ENCODE results near the gene KNDC1.

Gene KNDC1

DNA sequence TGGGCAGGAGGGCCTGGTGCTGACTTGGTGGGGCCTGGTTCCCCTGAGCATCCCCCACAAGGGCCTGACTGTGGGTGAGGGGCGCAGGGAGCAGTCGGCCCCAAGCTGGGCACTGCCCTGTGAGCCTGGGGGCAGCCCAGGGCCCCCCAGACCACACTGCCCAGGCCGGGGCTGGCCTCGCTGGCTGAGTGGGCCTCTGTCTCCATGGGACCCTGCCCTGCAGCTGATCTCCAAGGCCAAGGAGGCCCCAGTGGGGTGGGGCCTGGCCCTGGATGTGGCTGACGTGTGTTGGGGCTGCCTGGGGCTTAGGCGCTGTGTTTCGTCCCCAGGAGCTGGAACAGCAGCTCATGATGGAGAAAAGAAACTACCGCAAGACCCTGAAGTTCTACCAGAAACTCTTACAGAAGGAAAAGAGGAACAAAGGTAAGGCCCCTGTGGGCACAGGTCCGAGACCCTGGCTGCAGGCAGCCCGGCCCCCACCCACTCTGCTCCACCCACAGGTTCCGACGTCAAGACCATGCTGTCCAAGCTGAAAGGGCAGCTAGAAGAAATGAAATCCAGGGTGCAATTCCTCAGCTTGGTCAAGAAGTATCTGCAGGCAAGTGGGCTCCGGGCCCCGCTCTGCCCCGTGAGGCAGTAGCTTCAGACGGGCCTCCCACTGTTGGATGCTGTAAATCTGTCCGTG lies 46.5 kb downstream of the KNDC1 start:
- Histone ChIP-seq H3K27me3 (ENCODE audit: insufficient read depth, low read length) (no peaks in the 10 kb centered on the region), H4K12ac (ENCODE audit: low read depth, low read length) (no peak overlapping the region), H3K9ac (ENCODE audit: low read length) (no peak overlapping the region), H3K4me3 (ENCODE audit: low read depth, low read length) (no peak overlapping the region), H3K4me2 (ENCODE audit: low read length) (no peak overlapping the region), H4K8ac (ENCODE audit: low read depth, low read length) (no peak overlapping the region), H2BK5ac (ENCODE audit: low read depth, low read length, poor library complexity) (no peak overlapping the region), H3K23ac (ENCODE audit: low read length) (no peak overlapping the region), H2BK120ac (ENCODE audit: insufficient read depth, low read length, poor library complexity) (no peak overlapping the region), H2BK12ac (ENCODE audit: low read length) (no peak overlapping the region), H2AK5ac (ENCODE audit: low read length) (no peak overlapping the region), H3K36me3 (ENCODE audit: control insufficient read depth in 1 of 2, insufficient read depth in 2 of 2, low read length in 2 of 2) (no peaks in the 10 kb centered on the region), H3K4me1 (ENCODE audit: control insufficient read depth in 1 of 2, insufficient read depth in 2 of 2, low read length in 2 of 2) (no peaks in the 10 kb centered on the region), H3K79me1 (ENCODE audit: low read length) (no peaks in the 10 kb centered on the region), H3K9me3 (ENCODE audit: insufficient read depth, low read depth, low read length) (peaks cover 11% of the 10 kb centered on the region), H3K14ac (ENCODE audit: low read length) (no peak overlapping the region), H3K4ac (ENCODE audit: low read depth, low read length) (no peak overlapping the region), H4K91ac (ENCODE audit: low read depth, low read length) (no peak overlapping the region), H3K79me2 (ENCODE audit: control insufficient read depth, insufficient read depth, low read length, poor library complexity) (no peaks in the 10 kb centered on the region), H3K27ac (ENCODE audit: low read depth, low read length) (no peak overlapping the region), H3K18ac (ENCODE audit: low read length) (no peak overlapping the region), H2AFZ (ENCODE audit: insufficient read depth, low read length, poor library complexity) (no peak overlapping the region)
- DNase-seq, result no peak
- WGBS (ENCODE audit: extremely low coverage, insufficient coverage, insufficient read length), result no CpG with 5 or more reads among the region's 17 CpGs

DNA sequence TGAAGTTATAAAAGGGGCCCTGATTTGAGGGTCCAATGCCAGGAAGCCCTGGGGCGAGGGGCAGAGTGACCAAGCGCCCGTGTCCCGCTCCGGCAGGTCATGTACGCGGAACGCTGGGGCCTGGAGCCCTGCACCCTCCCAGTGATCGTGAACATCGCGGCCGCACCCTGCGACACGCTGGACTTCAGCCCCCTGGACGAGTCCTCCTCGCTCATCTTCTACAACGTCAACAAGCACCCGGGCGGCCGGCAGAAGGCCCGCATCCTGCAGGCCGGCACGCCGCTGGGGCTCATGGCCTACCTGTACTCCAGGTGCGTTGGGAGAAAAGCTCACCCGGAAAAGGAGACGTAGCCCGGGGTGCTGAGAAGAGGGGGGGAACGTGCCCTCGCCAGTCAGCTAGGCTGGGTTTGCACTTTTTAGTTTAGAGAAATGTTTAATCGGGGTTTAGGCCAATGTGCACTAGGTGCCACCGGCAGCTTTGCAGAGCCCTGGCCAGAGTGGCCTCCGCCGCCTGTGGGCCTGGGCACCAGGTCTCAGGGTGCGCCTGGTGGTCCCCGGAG lies 47.1 kb downstream of the KNDC1 start:
- Histone ChIP-seq H2AFZ (ENCODE audit: insufficient read depth, low read length, poor library complexity) (no peak overlapping the region), H2BK12ac (ENCODE audit: low read length) (no peak overlapping the region), H2BK5ac (ENCODE audit: low read depth, low read length, poor library complexity) (no peak overlapping the region), H3K27me3 (ENCODE audit: insufficient read depth, low read length) (no peaks in the 10 kb centered on the region), H3K4me1 (ENCODE audit: control insufficient read depth in 1 of 2, insufficient read depth in 2 of 2, low read length in 2 of 2) (no peaks in the 10 kb centered on the region), H2AK5ac (ENCODE audit: low read length) (no peak overlapping the region), H3K9ac (ENCODE audit: low read length) (no peak overlapping the region), H3K4ac (ENCODE audit: low read depth, low read length) (no peak overlapping the region), H4K12ac (ENCODE audit: low read depth, low read length) (no peak overlapping the region), H3K27ac (ENCODE audit: low read depth, low read length) (no peak overlapping the region), H2BK120ac (ENCODE audit: insufficient read depth, low read length, poor library complexity) (no peak overlapping the region), H4K8ac (ENCODE audit: low read depth, low read length) (no peak overlapping the region), H3K18ac (ENCODE audit: low read length) (no peak overlapping the region), H3K4me3 (ENCODE audit: low read depth, low read length) (no peak overlapping the region), H3K9me3 (ENCODE audit: insufficient read depth, low read depth, low read length) (peaks cover 14% of the 10 kb centered on the region), H3K36me3 (ENCODE audit: control insufficient read depth in 1 of 2, insufficient read depth in 2 of 2, low read length in 2 of 2) (no peaks in the 10 kb centered on the region), H3K23ac (ENCODE audit: low read length) (no peak overlapping the region), H3K14ac (ENCODE audit: low read length) (no peak overlapping the region), H3K79me2 (ENCODE audit: control insufficient read depth, insufficient read depth, low read length, poor library complexity) (no peaks in the 10 kb centered on the region), H3K4me2 (ENCODE audit: low read length) (no peak overlapping the region), H4K91ac (ENCODE audit: low read depth, low read length) (no peak overlapping the region), H3K79me1 (ENCODE audit: low read length) (no peaks in the 10 kb centered on the region)
- WGBS (ENCODE audit: extremely low coverage, insufficient coverage, insufficient read length), result no CpG with 5 or more reads among the region's 36 CpGs
- no peak for DNase-seq

DNA sequence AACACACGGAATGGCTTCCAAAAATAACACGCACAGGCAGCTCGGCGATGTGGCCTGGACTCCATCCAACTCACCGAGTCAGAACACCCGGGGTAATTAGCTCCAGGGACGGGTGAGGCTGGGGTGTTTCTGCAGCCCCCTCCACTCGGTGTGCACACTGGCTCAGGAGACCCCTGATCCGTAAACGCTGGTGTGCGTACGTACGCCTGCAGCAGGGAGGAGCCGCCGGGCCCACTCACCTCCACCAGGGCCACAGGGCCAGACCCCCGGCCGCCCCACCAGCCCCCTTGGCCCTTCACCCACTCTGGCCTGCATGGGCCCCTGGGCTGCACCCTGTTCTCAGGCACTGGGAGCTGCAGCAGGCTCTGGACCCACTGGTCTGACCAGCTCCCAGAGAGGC lies 47.6 kb downstream of the KNDC1 start:
- H3K4me1 ChIP-seq (ENCODE audit: control insufficient read depth in 1 of 2, insufficient read depth in 2 of 2, low read length in 2 of 2), result no peaks in the 10 kb centered on the region
- H2BK120ac ChIP-seq (ENCODE audit: insufficient read depth, low read length, poor library complexity), result no peak overlapping the region
- no CpG with 5 or more reads among the region's 17 CpGs for WGBS (ENCODE audit: extremely low coverage, insufficient coverage, insufficient read length)

DNA sequence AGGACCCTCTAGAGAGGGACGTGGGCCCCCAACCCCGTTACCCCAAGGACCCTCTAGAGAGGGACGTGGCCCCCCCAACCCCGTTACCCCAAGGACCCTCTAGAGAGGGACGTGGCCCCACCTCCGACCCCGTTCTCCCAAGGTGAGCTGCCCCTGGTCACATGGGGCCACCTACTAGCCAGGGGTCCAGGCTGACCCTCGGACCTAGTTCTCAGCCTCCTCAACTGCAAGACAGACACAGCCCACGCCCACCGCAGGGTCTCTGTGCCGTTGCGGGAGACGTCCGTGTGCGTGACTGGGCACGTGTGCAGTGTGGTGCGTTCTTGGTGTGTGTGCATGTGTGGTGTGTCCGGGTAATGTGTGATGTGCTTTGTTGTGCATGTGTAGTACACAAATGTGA lies 48.4 kb downstream of the KNDC1 start:
- Histone ChIP-seq H3K18ac (ENCODE audit: low read length) (no peak overlapping the region), H3K4me1 (ENCODE audit: control insufficient read depth in 1 of 2, insufficient read depth in 2 of 2, low read length in 2 of 2) (no peaks in the 10 kb centered on the region), H3K9me3 (ENCODE audit: insufficient read depth, low read depth, low read length) (peaks cover 14% of the 10 kb centered on the region), H3K27ac (ENCODE audit: low read depth, low read length) (no peak overlapping the region), H3K4me2 (ENCODE audit: low read length) (no peak overlapping the region), H2BK120ac (ENCODE audit: insufficient read depth, low read length, poor library complexity) (no peak overlapping the region), H3K79me2 (ENCODE audit: control insufficient read depth, insufficient read depth, low read length, poor library complexity) (no peaks in the 10 kb centered on the region), H2BK12ac (ENCODE audit: low read length) (no peak overlapping the region), H2BK5ac (ENCODE audit: low read depth, low read length, poor library complexity) (no peak overlapping the region), H4K12ac (ENCODE audit: low read depth, low read length) (no peak overlapping the region), H2AK5ac (ENCODE audit: low read length) (no peak overlapping the region), H4K8ac (ENCODE audit: low read depth, low read length) (no peak overlapping the region), H3K4me3 (ENCODE audit: low read depth, low read length) (peak overlapping the region; percentile 47), H3K4ac (ENCODE audit: low read depth, low read length) (no peak overlapping the region), H3K23ac (ENCODE audit: low read length) (peak overlapping the region; percentile 50), H3K36me3 (ENCODE audit: control insufficient read depth in 1 of 2, insufficient read depth in 2 of 2, low read length in 2 of 2) (no peaks in the 10 kb centered on the region), H3K9ac (ENCODE audit: low read length) (no peak overlapping the region), H3K27me3 (ENCODE audit: insufficient read depth, low read length) (no peaks in the 10 kb centered on the region), H4K91ac (ENCODE audit: low read depth, low read length) (no peak overlapping the region), H2AFZ (ENCODE audit: insufficient read depth, low read length, poor library complexity) (no peak overlapping the region), H3K79me1 (ENCODE audit: low read length) (no peaks in the 10 kb centered on the region), H3K14ac (ENCODE audit: low read length) (no peak overlapping the region)
- WGBS (ENCODE audit: extremely low coverage, insufficient coverage, insufficient read length), result no CpG with 5 or more reads among the region's 18 CpGs
- DNase-seq, result no peak

More for the DNA sequence above, 47.6 kb downstream of the KNDC1 start:
- no peak overlapping the region for H3K23ac ChIP-seq (ENCODE audit: low read length)
- H3K4ac ChIP-seq (ENCODE audit: low read depth, low read length), result no peak overlapping the region
- no peak overlapping the region for H4K12ac ChIP-seq (ENCODE audit: low read depth, low read length)
- H2AK5ac ChIP-seq (ENCODE audit: low read length), result no peak overlapping the region
- H3K18ac ChIP-seq (ENCODE audit: low read length), result no peak overlapping the region
- H2AFZ ChIP-seq (ENCODE audit: insufficient read depth, low read length, poor library complexity), result no peak overlapping the region
- no peak overlapping the region for H3K9ac ChIP-seq (ENCODE audit: low read length)
- DNase-seq, result no peak
- H3K79me2 ChIP-seq (ENCODE audit: control insufficient read depth, insufficient read depth, low read length, poor library complexity), result no peaks in the 10 kb centered on the region
- no peaks in the 10 kb centered on the region for H3K36me3 ChIP-seq (ENCODE audit: control insufficient read depth in 1 of 2, insufficient read depth in 2 of 2, low read length in 2 of 2)
- no peak overlapping the region for H4K91ac ChIP-seq (ENCODE audit: low read depth, low read length)
- H4K8ac ChIP-seq (ENCODE audit: low read depth, low read length), result no peak overlapping the region
- H3K79me1 ChIP-seq (ENCODE audit: low read length), result no peaks in the 10 kb centered on the region
- no peak overlapping the region for H3K4me3 ChIP-seq (ENCODE audit: low read depth, low read length)
- H3K27ac ChIP-seq (ENCODE audit: low read depth, low read length), result no peak overlapping the region
- no peak overlapping the region for H3K14ac ChIP-seq (ENCODE audit: low read length)
- no peak overlapping the region for H2BK12ac ChIP-seq (ENCODE audit: low read length)
- H3K9me3 ChIP-seq (ENCODE audit: insufficient read depth, low read depth, low read length), result peaks cover 14% of the 10 kb centered on the region
- H3K27me3 ChIP-seq (ENCODE audit: insufficient read depth, low read length), result no peaks in the 10 kb centered on the region
- no peak overlapping the region for H2BK5ac ChIP-seq (ENCODE audit: low read depth, low read length, poor library complexity)
- H3K4me2 ChIP-seq (ENCODE audit: low read length), result no peak overlapping the region

Measured in trophoblast cell (in vitro differentiated cells and primary cell).